ENCODE data around the gene CAPN1. TPM values are rescaled to one million over a fixed set of nuclear protein-coding genes. Genes with fewer than 3 reads are reported as not detected.
"Not testable (repeated sequence)": the region's sequence is repeated elsewhere in the genome, so short reads cannot be mapped to it uniquely, and the experiment has no call there.

Gene CAPN1
- total RNA-seq, 3 donors from 2014 or later, result 211 to 389 (median 271) TPM

GRCh38 chr11:65224930-65225278 lies 43.2 kb downstream of the CAPN1 start:
- peak; percentile 85 for ATAC-seq
- Histone ChIP-seq H3K9me3 (no peaks in the 10 kb centered on the region), H3K36me3 (ENCODE audit: low read depth) (no peaks in the 10 kb centered on the region), H3K4me1 (ENCODE audit: low read depth) (peaks cover 3% of the 10 kb centered on the region), H3K4me3 (no peak overlapping the region)
- no peak for TF ChIP-seq CTCF (IDR thresholded peaks at IDR 0.05)
- intact Hi-C loops (cut with DNase I, micrococcal nuclease), result no loop called here
- no peak for DNase-seq

- H3K36me3 ChIP-seq (ENCODE audit: low read depth), result no peaks in the 10 kb centered on the region
- no peak overlapping the region for H3K4me3 ChIP-seq
- H3K4me1 ChIP-seq (ENCODE audit: low read depth), result peaks cover 3% of the 10 kb centered on the region
- no peaks in the 10 kb centered on the region for H3K9me3 ChIP-seq
- intact Hi-C loops (cut with DNase I, micrococcal nuclease), result no loop called here
- ATAC-seq (peak; percentile 80), DNase-seq (peak in 2 of 3 donors; percentile 56 to 57)
- no peak for TF ChIP-seq CTCF (IDR thresholded peaks at IDR 0.05)
These were observed 43.8 kb downstream of the CAPN1 start for GRCh38 chr11:65225279-65226102.

GRCh38 chr11:65226103-65226442 lies 44.3 kb downstream of the CAPN1 start:
- DNase-seq (no peak), ATAC-seq (no peak)
- TF ChIP-seq CTCF (IDR thresholded peaks at IDR 0.05), result no peak
- intact Hi-C loops (cut with DNase I, micrococcal nuclease), result no loop called here
- Histone ChIP-seq H3K4me1 (ENCODE audit: low read depth) (peaks cover 3% of the 10 kb centered on the region), H3K4me3 (no peak overlapping the region), H3K36me3 (ENCODE audit: low read depth) (no peaks in the 10 kb centered on the region), H3K9me3 (no peaks in the 10 kb centered on the region)

GRCh38 chr11:65227879-65228278 lies 46.2 kb downstream of the CAPN1 start:
- TF ChIP-seq CTCF (IDR thresholded peaks at IDR 0.05), result no peak
- DNase-seq, result no peak

GRCh38 chr11:65236194-65237059 lies 54.7 kb downstream of the CAPN1 start:
- Histone ChIP-seq H3K4me1 (ENCODE audit: low read depth) (no peaks in the 10 kb centered on the region), H3K4me3 (no peak overlapping the region), H3K36me3 (ENCODE audit: low read depth) (no peaks in the 10 kb centered on the region), H3K9me3 (no peaks in the 10 kb centered on the region)
- TF ChIP-seq CTCF (IDR thresholded peaks at IDR 0.05), result no peak
- intact Hi-C loops (cut with DNase I, micrococcal nuclease), result no loop called here
- peak in 1 of 3 donors; percentile 9 for DNase-seq
- no peak for ATAC-seq

More at GRCh38 chr11:65227879-65228278, 46.2 kb downstream of the CAPN1 start:
- ATAC-seq, result no peak
- Histone ChIP-seq H3K4me1 (ENCODE audit: low read depth) (peaks cover 3% of the 10 kb centered on the region), H3K36me3 (ENCODE audit: low read depth) (no peaks in the 10 kb centered on the region), H3K9me3 (no peaks in the 10 kb centered on the region), H3K4me3 (no peak overlapping the region)
- intact Hi-C loops (cut with DNase I, micrococcal nuclease), result no loop called here

- ATAC-seq; H3K36me3 ChIP-seq (ENCODE audit: low read depth); H3K4me3 ChIP-seq; H3K9me3 ChIP-seq; H3K4me1 ChIP-seq (ENCODE audit: low read depth); intact Hi-C loops (cut with DNase I, micrococcal nuclease); DNase-seq: not testable (repeated sequence)
These were observed 56.6 kb downstream of the CAPN1 start for GRCh38 chr11:65238302-65238701.

Measured in mucosa of descending colon (tissue), 3 donors.